SJCRH30 (cell line): ENCODE data around the gene NOTCH2. TPM values are rescaled to one million over a fixed set of nuclear protein-coding genes. Genes with fewer than 3 reads are reported as not detected.

ENCODE experiments used
- DNase-seq, 2 experiments: peaks; one replicate each; pipeline ENCODE4 v3.0.0-alpha.2; 2015 to 2020
- H3K27ac ChIP-seq: fragments of 250-450 bp; sonication (Bioruptor Pico); 2 replicates; pipeline ENCODE4 v1.5.1; 2020; ENCODE audit warnings: mild to moderate bottlenecking, moderate library complexity
- H3K27me3 ChIP-seq: fragments of 250-450 bp; sonication (Bioruptor Pico); 2 replicates; pipeline ENCODE4 v1.5.1; 2020; ENCODE audit warnings: mild to moderate bottlenecking, moderate library complexity
- H3K36me3 ChIP-seq: fragments of 250-450 bp; sonication (Bioruptor Pico); 2 replicates; pipeline ENCODE4 v1.5.1; 2020; ENCODE audit warnings: mild to moderate bottlenecking, moderate library complexity
- H3K4me1 ChIP-seq: fragments of 250-450 bp; sonication (Bioruptor Pico); 2 replicates; pipeline ENCODE4 v1.5.1; 2020; ENCODE audit warnings: mild to moderate bottlenecking, moderate library complexity
- H3K4me3 ChIP-seq: fragments of 250-450 bp; sonication (Bioruptor Pico); 2 replicates; pipeline ENCODE4 v1.5.1; 2020; ENCODE audit warnings: mild to moderate bottlenecking, moderate library complexity
- H3K9me3 ChIP-seq: fragments of 250-450 bp; sonication (Bioruptor Pico); replicated peaks from 2 replicates; pipeline ENCODE4 v1.5.1; 2020; ENCODE audit warnings: mild to moderate bottlenecking, moderate library complexity
- total RNA-seq: library from RNA; depleted of rRNA; stranded (reverse); fragments of >200 nt; shearing (Covaris generic); gene quantifications from 2 replicates; pipeline ENCODE4 v1.2.3, GENCODE V29; 2014

Gene NOTCH2
- total RNA-seq, 1 experiment from 2014 or later, result 72.1 TPM

- H3K27ac ChIP-seq, result no peak overlapping the region
- no peaks in the 10 kb centered on the region; the same call in 1 of the 2 replicates for H3K4me1 ChIP-seq
- no peaks in the 10 kb centered on the region for H3K27me3 ChIP-seq
- H3K9me3 ChIP-seq, result no peaks in the 10 kb centered on the region; the same call in 1 of the 2 replicates
- no peak overlapping the region for H3K4me3 ChIP-seq
- no peaks in the 10 kb centered on the region for H3K36me3 ChIP-seq
- DNase-seq, result no peak
These were observed 189.7 kb downstream of the NOTCH2 start for GRCh38 chr1:119879510-119880434.

DNA sequence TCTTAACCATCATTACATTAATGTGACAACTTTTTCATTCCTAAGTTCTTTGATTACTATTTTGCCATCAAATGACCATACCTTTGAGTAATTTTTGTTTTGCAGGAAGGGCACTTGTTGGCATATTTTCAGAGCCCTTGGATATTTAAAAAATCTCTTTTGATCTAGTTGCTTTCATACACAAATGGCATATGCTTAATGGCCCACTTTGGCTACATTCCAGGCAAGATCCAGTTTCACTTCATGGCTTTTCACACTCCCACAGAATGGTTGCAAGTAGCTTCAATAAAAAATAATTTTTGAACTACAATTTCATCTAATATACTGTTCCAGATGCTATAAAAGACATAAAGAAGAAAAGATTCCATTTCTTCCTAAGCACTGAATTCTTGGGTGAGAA lies 191.3 kb downstream of the NOTCH2 start:
- no peak overlapping the region for H3K4me3 ChIP-seq
- no peaks in the 10 kb centered on the region for H3K27me3 ChIP-seq
- H3K27ac ChIP-seq, result no peak overlapping the region
- H3K36me3 ChIP-seq, result no peaks in the 10 kb centered on the region
- no peaks in the 10 kb centered on the region; the same call in 1 of the 2 replicates for H3K4me1 ChIP-seq
- H3K9me3 ChIP-seq, result no peaks in the 10 kb centered on the region; the same call in 1 of the 2 replicates
- DNase-seq, result peak in 1 of 2 experiments; percentile 54

DNA sequence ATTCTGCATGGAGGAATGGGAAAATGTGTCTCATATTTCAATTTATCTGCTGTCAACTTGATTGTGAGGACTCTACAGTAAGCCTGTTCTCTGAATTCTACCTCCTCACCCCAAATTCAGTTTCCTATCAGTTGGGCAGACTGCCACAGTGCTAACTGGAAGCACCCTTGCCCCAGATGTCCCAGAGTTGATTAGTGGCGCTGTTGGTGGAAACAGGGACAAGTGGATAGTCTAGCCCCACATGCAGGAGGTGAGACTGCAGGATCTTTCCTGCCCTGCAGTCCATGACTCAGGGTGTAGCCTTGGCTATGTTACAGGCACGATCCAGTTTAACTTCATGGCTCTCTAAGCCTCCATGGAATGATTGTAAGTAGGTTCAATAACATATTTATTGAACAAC lies 195.3 kb downstream of the NOTCH2 start:
- DNase-seq, result no peak
- no peak overlapping the region for H3K27ac ChIP-seq
- H3K4me3 ChIP-seq, result no peak overlapping the region
- no peaks in the 10 kb centered on the region for H3K27me3 ChIP-seq
- peaks cover 4% of the 10 kb centered on the region; the same call in 1 of the 2 replicates for H3K4me1 ChIP-seq
- H3K9me3 ChIP-seq, result no peaks in the 10 kb centered on the region; the same call in 1 of the 2 replicates
- H3K36me3 ChIP-seq, result no peaks in the 10 kb centered on the region

GRCh38 chr1:119873135-119874015 lies 196.1 kb downstream of the NOTCH2 start:
- Histone ChIP-seq H3K27ac (no peak overlapping the region), H3K9me3 (no peaks in the 10 kb centered on the region; the same call in 1 of the 2 replicates), H3K4me1 (peaks cover 4% of the 10 kb centered on the region; the same call in 1 of the 2 replicates), H3K27me3 (no peaks in the 10 kb centered on the region), H3K4me3 (no peak overlapping the region), H3K36me3 (no peaks in the 10 kb centered on the region)
- DNase-seq, result no peak

DNA sequence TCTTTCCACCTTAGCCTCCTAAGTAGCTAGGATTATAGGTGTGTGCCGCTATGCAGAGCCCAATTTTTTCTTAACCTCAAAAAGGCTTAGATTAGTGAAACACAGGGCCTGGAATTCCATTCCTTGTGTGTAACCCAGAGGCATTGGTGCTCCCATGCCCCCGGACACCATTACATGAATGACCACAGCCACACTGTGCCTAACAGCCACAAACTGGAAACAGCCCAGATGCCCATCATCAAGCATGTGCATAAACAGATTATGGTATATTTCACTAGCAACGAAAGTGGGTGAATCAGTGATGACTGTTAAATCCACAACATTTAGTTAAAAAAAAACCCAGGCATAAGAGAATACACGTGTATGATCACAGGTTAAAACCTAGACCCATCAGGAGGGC lies 197.6 kb downstream of the NOTCH2 start:
- DNase-seq, result no peak
- no peak overlapping the region for H3K27ac ChIP-seq
- H3K4me1 ChIP-seq, result peaks cover 4% of the 10 kb centered on the region; the same call in 1 of the 2 replicates
- H3K27me3 ChIP-seq, result no peaks in the 10 kb centered on the region
- no peaks in the 10 kb centered on the region for H3K36me3 ChIP-seq
- no peaks in the 10 kb centered on the region; the same call in 1 of the 2 replicates for H3K9me3 ChIP-seq
- H3K4me3 ChIP-seq, result no peak overlapping the region

DNA sequence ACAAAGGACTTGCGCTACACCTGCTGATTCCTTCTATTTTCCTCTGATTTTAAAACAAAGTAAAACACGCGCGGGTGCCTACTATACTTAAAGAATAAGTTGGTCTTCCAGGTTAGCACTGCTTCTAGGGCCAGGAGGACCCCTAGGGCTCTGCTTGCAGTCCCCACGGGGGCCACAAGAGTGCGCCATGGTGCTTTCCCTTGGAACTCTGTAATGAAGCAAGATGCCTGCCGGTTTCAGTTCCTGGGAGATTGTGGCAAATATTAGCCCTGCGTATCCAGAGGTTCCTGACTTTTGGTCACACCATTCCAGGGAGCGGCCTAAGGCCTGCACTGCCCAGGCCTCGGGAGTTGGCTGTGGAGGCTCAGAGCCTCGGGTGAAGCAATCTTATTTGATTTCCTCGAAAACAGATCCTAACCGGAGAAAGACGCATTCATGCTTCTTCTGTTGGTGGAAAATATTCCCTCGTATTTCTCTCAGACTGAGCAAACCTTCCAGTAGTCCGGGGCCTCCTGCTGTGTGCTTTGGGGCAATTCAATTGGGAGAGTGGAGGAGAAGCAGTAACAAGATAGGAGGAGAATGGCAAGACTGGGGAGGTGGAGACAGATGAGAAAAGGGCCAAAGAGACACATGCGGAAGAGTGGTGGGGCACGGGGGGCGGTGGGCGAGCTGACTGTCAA lies 198.4 kb downstream of the NOTCH2 start:
- no peaks in the 10 kb centered on the region for H3K27me3 ChIP-seq
- H3K4me1 ChIP-seq, result peaks cover 4% of the 10 kb centered on the region; the same call in 1 of the 2 replicates
- H3K36me3 ChIP-seq, result no peaks in the 10 kb centered on the region
- no peaks in the 10 kb centered on the region for H3K9me3 ChIP-seq
- 0 out of 2 replicates have a peak overlapping the region, but pooled peaks have one; percentile 4 for H3K27ac ChIP-seq
- H3K4me3 ChIP-seq, result peak overlapping the region; percentile 29
- DNase-seq, result peak; percentile 86 to 92

DNA sequence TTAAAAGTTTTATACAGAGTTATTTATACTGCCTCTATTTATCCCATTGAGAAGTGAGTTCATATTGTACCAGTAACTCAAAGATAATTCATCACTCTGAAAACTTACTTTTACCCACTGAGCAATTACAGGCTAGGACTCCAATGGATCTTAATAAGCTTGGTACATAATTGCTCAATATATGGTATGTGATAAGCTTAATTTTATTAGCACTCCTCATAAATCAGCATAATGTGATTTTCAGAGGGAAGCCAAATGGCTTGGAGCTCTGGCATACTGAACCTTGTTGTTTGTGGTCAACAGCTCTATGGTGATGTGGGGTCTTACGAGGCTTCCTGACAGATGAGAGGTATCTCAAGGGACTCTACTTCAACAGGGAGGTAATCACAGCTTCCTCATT lies 199.5 kb downstream of the NOTCH2 start:
- Histone ChIP-seq H3K4me1 (peaks cover 4% of the 10 kb centered on the region; the same call in 1 of the 2 replicates), H3K27ac (no peak overlapping the region), H3K27me3 (no peaks in the 10 kb centered on the region), H3K36me3 (no peaks in the 10 kb centered on the region), H3K9me3 (no peaks in the 10 kb centered on the region), H3K4me3 (no peak overlapping the region)
- no peak for DNase-seq

- H3K4me1 ChIP-seq, result peaks cover 4% of the 10 kb centered on the region; the same call in 1 of the 2 replicates
- H3K27ac ChIP-seq, result no peak overlapping the region
- no peaks in the 10 kb centered on the region for H3K36me3 ChIP-seq
- H3K4me3 ChIP-seq, result no peak overlapping the region
- no peaks in the 10 kb centered on the region for H3K9me3 ChIP-seq
- DNase-seq, result no peak
- H3K27me3 ChIP-seq, result no peaks in the 10 kb centered on the region
These were observed 201.3 kb downstream of the NOTCH2 start for GRCh38 chr1:119868176-119868575.

GRCh38 chr1:119866451-119866850 lies 203.0 kb downstream of the NOTCH2 start:
- Histone ChIP-seq H3K27ac (no peak overlapping the region), H3K4me3 (no peak overlapping the region), H3K4me1 (peaks cover 4% of the 10 kb centered on the region; the same call in 1 of the 2 replicates), H3K27me3 (no peaks in the 10 kb centered on the region), H3K9me3 (no peaks in the 10 kb centered on the region), H3K36me3 (no peaks in the 10 kb centered on the region)
- no peak for DNase-seq

DNA sequence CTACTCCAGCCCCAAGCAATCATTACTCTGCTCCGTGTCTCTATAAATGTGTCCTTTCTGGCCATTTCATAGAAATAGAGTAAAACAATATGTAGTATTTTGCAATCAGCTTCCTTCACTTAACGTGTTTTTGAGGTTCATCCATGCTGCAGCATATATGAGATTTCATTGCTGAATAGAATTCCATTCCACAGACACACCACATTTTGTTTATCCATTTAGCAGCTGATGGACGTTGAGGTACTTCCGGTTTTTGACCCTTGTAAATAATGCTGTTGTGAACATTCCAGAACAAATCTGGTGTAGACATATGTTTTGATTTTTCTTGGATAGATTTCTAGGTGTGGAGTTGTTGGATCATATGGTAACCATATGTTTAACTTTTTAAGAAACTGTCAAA lies 203.8 kb downstream of the NOTCH2 start:
- no peak for DNase-seq
- Histone ChIP-seq H3K4me3 (no peak overlapping the region), H3K27ac (no peak overlapping the region), H3K9me3 (no peaks in the 10 kb centered on the region), H3K4me1 (no peaks in the 10 kb centered on the region), H3K27me3 (no peaks in the 10 kb centered on the region), H3K36me3 (no peaks in the 10 kb centered on the region)

- no peaks in the 10 kb centered on the region for H3K9me3 ChIP-seq
- no peaks in the 10 kb centered on the region for H3K36me3 ChIP-seq
- H3K27me3 ChIP-seq, result no peaks in the 10 kb centered on the region
- peaks cover 11% of the 10 kb centered on the region for H3K4me1 ChIP-seq
- no peak overlapping the region for H3K27ac ChIP-seq
- H3K4me3 ChIP-seq, result no peak overlapping the region
- DNase-seq, result no peak
These were observed 207.2 kb downstream of the NOTCH2 start for GRCh38 chr1:119862276-119862675.
